CD4-positive, alpha-beta T cell treated with Interferon alpha-2 for 1 hour (primary cell): ENCODE data around the gene GBX2.
A peak's percentile ranks its signal among the peaks of the same experiment; 100 is the strongest.

Experiments
- DNase-seq, 2 donors: peaks; one replicate each; pipeline ENCODE4 v3.0.0-alpha.2; 2020 to 2022

The GBX2 gene

GRCh38 chr2:236180831-236181453 lies 12.8 kb upstream of the GBX2 start:
- peak in 1 of 2 donors; percentile 29 for DNase-seq

GRCh38 chr2:236180076-236180816 lies 12.1 kb upstream of the GBX2 start:
- no peak for DNase-seq

- no peak for DNase-seq
These were observed 11.3 kb upstream of the GBX2 start for GRCh38 chr2:236179236-236180075.

- DNase-seq, result no peak
These were observed 10.7 kb upstream of the GBX2 start for GRCh38 chr2:236178890-236179235.

- peak in 1 of 2 donors; percentile 18 for DNase-seq
These were observed 10.0 kb upstream of the GBX2 start for GRCh38 chr2:236177967-236178889.

GRCh38 chr2:236177604-236177966 lies 9.4 kb upstream of the GBX2 start:
- peak in 1 of 2 donors; percentile 2 for DNase-seq

- DNase-seq, result no peak
These were observed 8.8 kb upstream of the GBX2 start for GRCh38 chr2:236176951-236177350.

GRCh38 chr2:236176417-236176816 lies 8.2 kb upstream of the GBX2 start:
- no peak for DNase-seq

GRCh38 chr2:236175548-236176150 lies 7.5 kb upstream of the GBX2 start:
- DNase-seq, result no peak

- no peak for DNase-seq
These were observed 5.8 kb upstream of the GBX2 start for GRCh38 chr2:236173729-236174607.

GRCh38 chr2:236173036-236173728 lies 5.0 kb upstream of the GBX2 start:
- no peak for DNase-seq

GRCh38 chr2:236172255-236173035 lies 4.3 kb upstream of the GBX2 start:
- no peak for DNase-seq

GRCh38 chr2:236171680-236172254 lies 3.6 kb upstream of the GBX2 start:
- no peak for DNase-seq

- no peak for DNase-seq
These were observed 3.0 kb upstream of the GBX2 start for GRCh38 chr2:236171181-236171679.

GRCh38 chr2:236170590-236171165 lies 2.5 kb upstream of the GBX2 start:
- no peak for DNase-seq

- no peak for DNase-seq
These were observed 1.8 kb upstream of the GBX2 start for GRCh38 chr2:236169741-236170589.

- DNase-seq, result no peak
These were observed 1.1 kb upstream of the GBX2 start for GRCh38 chr2:236169151-236169721.
